DND-41 (cell line): ENCODE measurements around the gene TAF13.

Experiments used
- ATAC-seq: fragments of 200-7000 bp; cut with Tn5 transposase; 3 replicates; pipeline ENCODE4 v1.9.1; 2021; ENCODE audit warnings: low read depth; ENCODE audit not compliant: insufficient read depth
- DNase-seq: peaks from one replicate; pipeline ENCODE4 v3.0.0-alpha.2; 2020
- H2AFZ ChIP-seq: 2 replicates; pipeline ENCODE4 v1.6.0; 2012; ENCODE audit warnings: low read depth, low read length
- H3K27ac ChIP-seq: 2 replicates; pipeline ENCODE4 v1.5.1; 2012; ENCODE audit warnings: low read length, inconsistent platforms
- H3K27me3 ChIP-seq: fragments of 200-600 bp; sonication (generic); 2 replicates; pipeline ENCODE4 v1.6.0; 2012; ENCODE audit warnings: low read length, mild to moderate bottlenecking, inconsistent platforms; ENCODE audit not compliant: insufficient read depth, poor library complexity
- H3K36me3 ChIP-seq: 2 replicates; pipeline ENCODE4 v1.5.1; 2012; ENCODE audit warnings: low read length, inconsistent platforms; ENCODE audit not compliant: insufficient read depth
- H3K4me1 ChIP-seq: 2 replicates; pipeline ENCODE4 v1.5.1; 2012; ENCODE audit warnings: mild to moderate bottlenecking, low read length; ENCODE audit not compliant: insufficient read depth
- H3K4me2 ChIP-seq: 2 replicates; pipeline ENCODE4 v1.6.0; 2012; ENCODE audit warnings: mild to moderate bottlenecking, moderate library complexity, low read length, inconsistent platforms; ENCODE audit not compliant: insufficient read depth
- H3K4me3 ChIP-seq, 2 experiments: fragments of 200-600 bp in 1 of 2; shearing (Covaris generic) in 1 of 2; 2 replicates each; pipeline ENCODE4 v1.5.1; 2012 to 2016; ENCODE audit warnings: inconsistent platforms in 2 of 2, low read length in 2 of 2, mild to moderate bottlenecking in 2 of 2, low read depth in 1 of 2, moderate library complexity in 1 of 2
- H3K79me2 ChIP-seq: 2 replicates; pipeline ENCODE4 v1.6.0; 2012; ENCODE audit warnings: low read length, inconsistent platforms; ENCODE audit not compliant: insufficient read depth
- H3K9ac ChIP-seq: 2 replicates; pipeline ENCODE4 v1.6.0; 2012; ENCODE audit warnings: low read depth, mild to moderate bottlenecking, inconsistent platforms, low read length, moderate library complexity
- H3K9me3 ChIP-seq: 2 replicates; pipeline ENCODE4 v1.5.1; 2012; ENCODE audit warnings: low read length, moderate library complexity, mild to moderate bottlenecking, inconsistent platforms; ENCODE audit not compliant: insufficient read depth, severe bottlenecking
- H4K20me1 ChIP-seq: 2 replicates; pipeline ENCODE4 v1.6.0; 2012; ENCODE audit warnings: low read length; ENCODE audit not compliant: insufficient read depth
- CTCF ChIP-seq: IDR thresholded peaks from 2 replicates; pipeline ENCODE4 v1.5.1; 2012; ENCODE audit warnings: borderline replicate concordance, low read length, moderate library complexity, mild to moderate bottlenecking; ENCODE audit not compliant: poor library complexity, severe bottlenecking; ENCODE audit errors: extremely low read depth
- EZH2 ChIP-seq: IDR thresholded peaks from 3 replicates; pipeline ENCODE4 v1.6.1; 2012; ENCODE audit warnings: borderline replicate concordance, low read depth, mild to moderate bottlenecking, moderate library complexity, low read length, inconsistent platforms; ENCODE audit not compliant: severe bottlenecking

TAF13 gene

GRCh38 chr1:109046671-109047070 is 29.1 kb downstream of the TAF13 start:
- Histone ChIP-seq H3K4me2 (no peak overlapping the region), H3K27ac (no peak overlapping the region), H2AFZ (no peak overlapping the region), H3K27me3 (no peaks in the 10 kb centered on the region), H3K4me1 (peaks cover 6% of the 10 kb centered on the region), H3K9ac (no peak overlapping the region), H3K36me3 (no peaks in the 10 kb centered on the region; the same call in 1 of the 2 replicates), H3K4me3 (no peak overlapping the region), H3K9me3 (no peaks in the 10 kb centered on the region), H4K20me1 (no peaks in the 10 kb centered on the region), H3K79me2 (peaks cover under 1% of the 10 kb centered on the region; the same call in 1 of the 2 replicates)
- no peak for ATAC-seq
- TF ChIP-seq EZH2 (no peak), CTCF (no peak)
- DNase-seq: no peak

DNA sequence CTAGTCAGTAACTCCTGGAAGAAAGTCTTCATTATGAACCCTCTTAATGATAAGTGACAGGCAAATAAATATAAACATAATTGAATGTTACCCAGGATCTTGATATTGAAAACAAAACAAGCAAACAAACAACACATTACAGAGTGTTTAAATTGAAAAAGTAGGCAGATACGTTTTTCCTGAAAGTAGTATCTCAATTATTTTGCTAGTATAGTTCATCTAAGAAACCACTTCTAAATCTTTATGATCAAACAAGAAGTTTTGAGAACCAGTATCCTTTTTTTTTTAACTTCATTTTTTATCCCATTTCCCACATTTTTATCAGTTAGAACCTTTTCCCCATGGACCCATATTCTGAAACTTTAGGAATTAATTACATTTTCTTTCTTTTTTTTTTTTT is 30.2 kb downstream of the TAF13 start:
- DNase-seq (no peak), ATAC-seq (no peak)
- Histone ChIP-seq H2AFZ (no peak overlapping the region), H3K4me3 (no peak overlapping the region), H3K9me3 (no peaks in the 10 kb centered on the region), H3K36me3 (no peaks in the 10 kb centered on the region; the same call in 1 of the 2 replicates), H3K4me2 (no peak overlapping the region), H3K27ac (no peak overlapping the region), H3K9ac (no peak overlapping the region), H3K4me1 (peaks cover 9% of the 10 kb centered on the region), H3K79me2 (peaks cover 10% of the 10 kb centered on the region), H3K27me3 (no peaks in the 10 kb centered on the region), H4K20me1 (no peaks in the 10 kb centered on the region)
- no peak for TF ChIP-seq CTCF
- TF ChIP-seq EZH2: no peak

DNA sequence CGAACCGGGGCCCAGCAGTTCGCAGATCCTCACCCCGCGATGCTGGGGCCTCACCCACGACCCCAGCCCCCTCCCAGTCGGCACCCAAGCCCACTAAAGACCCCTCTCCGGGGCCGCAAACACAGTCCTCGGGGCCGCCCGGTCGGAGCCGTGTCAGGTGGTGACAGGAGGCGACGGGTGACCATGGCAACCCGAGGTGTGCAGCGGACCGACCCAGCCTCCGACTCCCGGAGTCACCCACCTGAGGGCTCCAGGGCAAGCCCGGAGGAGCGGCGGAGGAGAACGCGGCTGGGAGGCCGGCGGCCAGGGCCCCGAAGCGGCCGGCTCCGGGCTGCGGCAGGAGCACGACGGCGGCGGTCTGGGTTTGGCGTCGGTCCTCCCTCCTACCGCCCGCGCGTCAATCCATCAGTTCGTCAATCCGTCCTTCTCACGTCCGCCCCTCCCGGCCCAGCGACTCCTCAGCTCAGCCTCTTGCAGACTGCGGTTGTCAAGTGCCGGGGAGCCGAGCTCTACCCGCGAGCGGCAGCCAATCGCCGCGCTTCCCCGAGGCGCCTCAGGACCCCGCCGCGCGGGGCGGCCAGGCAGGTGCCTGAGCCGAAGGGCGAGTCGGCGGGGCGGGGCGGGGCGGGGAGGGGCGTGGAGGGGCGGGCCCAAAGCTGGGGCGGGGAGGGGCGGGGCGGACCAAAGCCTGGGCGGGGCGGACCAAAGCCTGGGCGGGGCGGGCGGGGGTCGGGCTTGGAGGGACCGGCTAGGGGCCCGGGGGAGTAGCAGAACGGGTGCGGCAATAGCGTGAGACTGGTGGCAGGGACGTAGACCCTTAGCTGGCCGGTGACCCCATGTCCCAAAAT is 34.0 kb downstream of the TAF13 start, which contains the start of gene WDR47:
TSS of gene WDR47 (minus strand) at position 482 of the 848 bp plus-strand sequence. CDS start 18,590 bp downstream, outside the sequence.
- TF ChIP-seq CTCF (no peak), EZH2 (no peak)
- H3K4me3 ChIP-seq: peak within 1 kb of the TSS; percentile 81 to 93
- peaks cover 3% of the 10 kb centered on the region; the same call in 1 of the 2 replicates for H4K20me1 ChIP-seq
- H3K36me3 ChIP-seq: no peaks in the 10 kb centered on the region; the same call in 1 of the 2 replicates
- H3K4me2 ChIP-seq: peak within 1 kb of the TSS; percentile 70
- no peaks in the 10 kb centered on the region for H3K9me3 ChIP-seq
- peak within 1 kb of the TSS; percentile 65 for H3K27ac ChIP-seq
- peaks cover 22% of the 10 kb centered on the region for H3K4me1 ChIP-seq
- H3K9ac ChIP-seq: peak within 1 kb of the TSS; percentile 78
- H2AFZ ChIP-seq: peak within 1 kb of the TSS; percentile 73
- ATAC-seq (peak; percentile 96), DNase-seq (peak; percentile 96)
- H3K79me2 ChIP-seq: peaks cover 34% of the 10 kb centered on the region
- H3K27me3 ChIP-seq: no peaks in the 10 kb centered on the region
